GM11168 (cell line): ENCODE results near the gene PACS1.

Source experiments
- in situ Hi-C: fragments of 300-500 bp; cut with MboI; formaldehyde crosslinking; loops from one replicate; pipeline ENCODE4 v1.12.0; 2022; ENCODE audit warnings: low sequenced_read_pairs; ENCODE audit not compliant: unreplicated experiment

The PACS1 gene

DNA sequence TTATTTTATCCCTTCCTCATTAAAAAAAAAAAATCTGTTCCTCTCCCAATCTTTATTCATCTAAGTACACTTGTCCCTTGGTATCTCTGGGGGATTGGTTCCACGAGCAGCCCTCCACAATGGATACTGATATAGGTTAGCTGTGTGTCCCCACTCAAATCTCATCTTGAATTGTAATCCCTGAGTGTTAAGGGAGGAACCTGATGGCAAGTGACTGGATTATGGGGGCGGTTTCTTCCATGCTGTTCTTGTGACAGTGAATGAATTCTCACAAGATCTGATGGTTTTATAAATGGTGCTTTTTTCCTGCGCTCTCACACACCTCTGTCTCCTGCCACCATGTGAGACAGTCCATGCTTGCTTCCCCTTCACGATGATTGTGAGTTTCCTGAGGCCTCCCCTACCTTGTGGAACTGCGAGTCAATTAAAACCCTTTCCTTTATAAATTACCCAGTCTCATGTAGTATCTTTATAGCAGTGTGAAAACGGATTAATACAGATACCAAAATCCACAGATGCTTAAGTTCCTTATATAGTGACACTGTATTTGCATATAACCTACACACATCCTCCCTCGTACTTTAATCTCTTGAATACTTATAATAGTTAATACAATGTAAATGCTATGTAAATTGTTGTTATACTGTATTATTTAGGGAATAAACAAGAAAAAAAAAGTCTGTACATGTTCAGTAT is 62.0 kb downstream of the PACS1 start:
- in situ Hi-C loops: no loop called here

DNA sequence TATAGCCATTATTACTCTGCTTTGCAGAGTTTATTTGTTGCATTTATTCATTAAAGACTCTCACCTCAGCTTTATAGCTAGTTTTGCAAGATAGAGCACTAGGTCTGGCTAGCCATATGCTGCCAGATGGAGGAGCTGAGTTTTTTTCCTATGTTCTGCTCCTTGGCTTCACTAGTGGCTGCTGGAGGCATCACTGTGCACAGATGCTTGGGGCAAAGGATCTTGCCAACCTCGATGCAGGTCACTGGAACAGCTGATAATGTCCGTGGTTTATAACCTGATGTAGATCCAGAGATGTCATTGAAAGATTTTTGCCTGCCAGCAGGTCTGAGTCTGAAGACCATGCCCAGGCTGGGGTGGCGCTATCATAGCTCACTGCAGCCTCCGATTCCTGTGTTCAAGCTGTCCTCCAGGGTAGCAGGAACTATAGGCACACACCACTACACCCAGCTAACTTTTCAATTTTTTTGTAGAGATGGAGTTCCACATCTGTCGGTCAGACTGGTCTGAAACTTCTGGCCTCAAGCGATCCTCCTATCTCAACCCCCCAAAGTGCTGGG is 63.2 kb downstream of the PACS1 start:
- in situ Hi-C loops: no loop called here

GRCh38 chr11:66136752-66137123 is 66.7 kb downstream of the PACS1 start:
- in situ Hi-C loops: no loop called here

GRCh38 chr11:66139817-66140404 is 69.8 kb downstream of the PACS1 start:
- in situ Hi-C loops: no loop called here

DNA sequence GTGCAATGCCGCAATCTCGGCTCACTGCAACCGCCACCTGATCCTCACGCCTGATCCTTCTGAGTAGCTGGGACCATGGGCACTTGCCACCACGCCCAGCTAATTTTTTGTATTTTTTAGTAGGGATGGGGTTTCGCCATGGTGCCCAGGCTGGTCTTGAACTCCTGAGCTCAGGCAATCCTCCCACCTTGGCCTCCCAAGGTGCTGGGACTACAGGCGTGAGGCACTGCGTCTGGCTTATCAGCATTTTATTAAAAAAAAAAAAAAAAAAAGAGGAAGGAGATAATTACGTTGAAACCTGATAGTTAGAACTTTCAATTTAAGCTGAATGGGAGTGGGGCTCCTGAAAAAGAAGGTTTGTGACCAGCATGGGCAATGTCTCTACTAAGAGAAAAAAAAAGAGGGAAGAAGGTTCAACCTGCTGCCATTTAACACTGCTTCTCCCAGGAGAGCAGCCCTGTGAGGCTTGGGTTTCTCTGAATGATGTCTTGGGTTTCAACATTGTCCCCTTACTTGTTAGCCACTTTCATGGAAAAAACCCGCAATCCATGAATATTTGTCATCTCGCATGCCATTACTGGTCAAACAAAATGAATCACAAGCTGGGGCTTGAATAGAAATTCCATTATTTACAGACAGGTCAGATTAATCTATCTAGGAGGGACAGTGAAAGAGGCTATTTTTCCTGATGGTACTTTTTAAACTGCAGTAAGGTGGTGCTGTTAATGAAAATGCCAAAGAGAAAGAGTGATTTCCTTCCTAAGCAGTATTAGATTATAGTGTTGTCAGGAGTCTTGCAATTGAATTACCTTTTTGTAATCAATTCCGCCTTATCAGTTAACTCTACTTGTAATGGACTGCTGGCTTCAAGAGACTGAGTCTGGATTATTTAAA is 72.5 kb downstream of the PACS1 start:
- in situ Hi-C loops: no loop called here

GRCh38 chr11:66143264-66143566 is 73.1 kb downstream of the PACS1 start:
- in situ Hi-C loops: no loop called here

DNA sequence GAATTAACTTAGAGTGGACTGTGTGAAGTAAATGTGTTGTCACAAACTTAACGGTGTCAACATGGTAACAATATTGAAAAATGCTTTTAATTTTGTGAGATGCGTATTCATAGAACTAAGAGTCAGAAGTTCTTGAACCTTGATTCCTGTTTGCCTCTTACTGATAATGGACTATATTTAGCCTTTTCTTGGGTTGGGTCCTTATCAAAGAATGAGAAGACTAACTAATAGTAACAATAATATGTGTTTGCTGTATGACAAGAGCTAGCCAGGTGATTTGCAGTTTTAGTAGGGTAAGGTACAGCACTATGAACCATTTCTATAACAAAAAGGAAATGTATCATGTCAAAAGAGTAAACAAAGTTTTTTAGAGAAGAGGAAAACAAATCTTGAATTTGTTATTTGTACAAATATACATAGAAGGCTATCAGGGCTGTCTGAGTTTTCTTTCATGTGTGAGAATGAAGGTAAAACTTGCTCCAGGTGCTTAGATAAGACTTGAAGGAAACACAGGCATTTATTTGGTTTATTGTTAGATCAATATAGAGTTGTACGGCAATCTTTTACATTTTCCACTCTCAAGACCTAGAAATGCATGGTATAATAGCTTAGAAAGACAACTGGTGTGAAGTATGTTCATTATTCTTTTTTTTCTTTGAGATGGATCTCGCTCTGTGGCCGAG is 74.1 kb downstream of the PACS1 start:
- in situ Hi-C loops: no loop called here

- in situ Hi-C loops: no loop called here
Observed at GRCh38 chr11:66146074-66146473, 76.0 kb downstream of the PACS1 start.

GRCh38 chr11:66146940-66147339 is 76.9 kb downstream of the PACS1 start:
- in situ Hi-C loops: no loop called here

- in situ Hi-C loops: no loop called here
Observed at GRCh38 chr11:66150140-66150539, 80.1 kb downstream of the PACS1 start.

DNA sequence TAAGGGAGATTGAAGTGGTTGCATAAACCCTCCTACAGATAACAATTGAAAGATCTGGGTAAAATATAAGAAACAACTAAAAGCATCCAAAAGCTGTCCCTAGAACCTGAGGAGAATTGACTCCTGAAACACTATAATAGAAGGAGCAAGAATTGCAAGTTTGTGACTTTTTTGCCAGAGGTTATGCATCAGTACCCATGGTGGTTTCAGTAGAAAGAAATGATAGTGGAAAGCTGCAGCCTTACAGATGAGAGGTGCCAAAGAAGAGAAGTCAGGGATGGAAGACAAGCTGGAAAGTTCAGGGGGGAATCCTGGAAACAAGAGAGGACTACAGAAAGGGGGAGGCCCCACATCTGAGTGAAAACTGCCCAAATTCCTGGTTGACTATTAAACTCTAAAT is 80.7 kb downstream of the PACS1 start:
- in situ Hi-C loops: no loop called here

GRCh38 chr11:66151273-66151672 is 81.2 kb downstream of the PACS1 start:
- in situ Hi-C loops: no loop called here

- in situ Hi-C loops: no loop called here
Observed at GRCh38 chr11:66154109-66154508, 84.0 kb downstream of the PACS1 start.

GRCh38 chr11:66155387-66156073 is 85.5 kb downstream of the PACS1 start:
- in situ Hi-C loops: no loop called here

DNA sequence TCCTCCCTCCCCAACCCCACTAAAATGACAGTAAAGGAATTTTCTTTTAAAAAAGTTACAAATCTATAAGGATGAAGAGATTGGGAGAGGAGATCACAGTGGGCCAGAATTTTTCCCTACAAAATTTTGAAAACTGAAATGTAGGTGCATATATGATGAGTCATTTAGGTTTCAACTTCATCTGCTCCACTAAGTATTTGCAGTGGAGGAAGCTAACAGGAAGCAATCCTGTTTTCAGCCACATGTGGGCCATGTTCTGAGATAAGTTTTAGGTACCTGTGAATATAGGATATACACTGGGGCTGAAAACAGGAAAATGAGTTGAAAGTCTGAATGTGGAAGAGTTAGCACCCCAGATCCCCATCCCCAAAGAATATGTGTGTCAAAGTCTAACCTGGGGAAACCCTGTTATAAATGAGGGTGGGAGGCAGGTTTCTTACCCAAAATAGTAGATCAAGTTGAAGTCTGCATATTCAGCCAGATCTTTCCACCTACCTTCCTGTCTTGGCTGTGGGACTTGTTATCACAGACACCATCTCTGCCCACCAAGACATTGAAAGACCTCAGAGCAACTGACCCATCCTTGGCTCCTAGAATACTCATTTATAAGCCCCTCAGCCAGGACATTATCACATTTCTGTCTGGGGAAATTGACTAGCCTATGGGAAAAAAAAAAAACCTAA is 87.3 kb downstream of the PACS1 start:
- in situ Hi-C loops: no loop called here

GRCh38 chr11:66158156-66158555 is 88.1 kb downstream of the PACS1 start:
- in situ Hi-C loops: no loop called here

- in situ Hi-C loops: no loop called here
Observed at GRCh38 chr11:66159324-66159984, 89.4 kb downstream of the PACS1 start.

DNA sequence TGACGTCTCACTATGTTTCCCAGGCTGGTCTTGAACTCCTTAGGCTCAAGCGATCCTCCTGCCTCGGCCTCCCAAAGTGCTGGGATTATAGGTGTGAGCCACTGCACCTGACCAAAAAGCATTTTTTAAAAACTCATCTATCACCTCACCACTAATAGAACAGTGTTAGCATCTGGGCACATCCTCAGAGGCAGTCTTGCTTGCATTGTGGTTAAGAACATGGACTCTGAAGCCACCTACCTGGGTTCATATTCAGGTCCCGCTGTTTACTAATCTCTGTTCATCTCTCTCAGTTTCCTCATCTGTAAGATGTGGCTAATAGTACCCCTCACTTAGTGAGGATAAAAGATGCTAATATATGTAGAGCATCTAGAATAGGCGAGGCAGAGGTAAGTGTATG is 90.6 kb downstream of the PACS1 start:
- in situ Hi-C loops: no loop called here

- in situ Hi-C loops: no loop called here
Observed at GRCh38 chr11:66168289-66168688, 98.2 kb downstream of the PACS1 start.
